Activated T-cell treated with anti-CD3 and anti-CD28 coated beads, Interleukin-2, amount 50 U/mL, for 48 hours (primary cell): ENCODE results near the gene BTBD16.

Experiments
- DNase-seq, 2 experiments: peaks; one replicate each; pipeline ENCODE4 v3.0.0-alpha.2; 2020

Gene BTBD16

DNA sequence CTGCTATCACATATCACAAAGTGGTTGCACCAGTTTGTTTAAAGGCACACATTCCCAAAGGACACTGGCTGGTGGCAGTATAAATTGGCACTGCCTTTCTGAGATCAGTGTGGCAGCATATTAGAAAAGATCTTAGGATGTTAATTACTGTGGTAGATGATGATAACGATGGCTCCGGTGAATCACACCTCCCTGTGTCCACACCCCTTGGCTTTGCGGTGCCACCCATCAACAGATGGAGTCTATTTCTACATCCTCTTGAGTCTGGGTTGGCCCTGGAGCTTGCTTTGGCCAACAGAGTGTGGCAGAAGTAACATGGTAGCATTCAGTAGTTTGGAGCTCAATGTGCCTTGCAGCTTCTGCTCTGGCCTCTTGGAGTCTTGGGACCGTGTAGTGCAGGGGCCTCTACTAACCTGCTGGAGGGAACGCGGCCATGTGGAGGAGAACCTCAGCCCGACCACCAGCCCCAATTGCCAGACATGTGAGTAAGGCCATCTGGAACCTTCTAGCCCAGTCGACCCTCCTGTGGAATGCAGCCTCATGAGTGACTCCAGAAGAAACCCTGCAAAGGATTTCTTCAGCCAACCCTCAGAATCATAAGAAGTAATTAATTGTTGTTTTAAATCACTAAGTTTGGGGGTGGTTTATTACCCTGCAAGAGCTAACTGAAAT lies 76.2 kb downstream of the BTBD16 start:
- no peak for DNase-seq

DNA sequence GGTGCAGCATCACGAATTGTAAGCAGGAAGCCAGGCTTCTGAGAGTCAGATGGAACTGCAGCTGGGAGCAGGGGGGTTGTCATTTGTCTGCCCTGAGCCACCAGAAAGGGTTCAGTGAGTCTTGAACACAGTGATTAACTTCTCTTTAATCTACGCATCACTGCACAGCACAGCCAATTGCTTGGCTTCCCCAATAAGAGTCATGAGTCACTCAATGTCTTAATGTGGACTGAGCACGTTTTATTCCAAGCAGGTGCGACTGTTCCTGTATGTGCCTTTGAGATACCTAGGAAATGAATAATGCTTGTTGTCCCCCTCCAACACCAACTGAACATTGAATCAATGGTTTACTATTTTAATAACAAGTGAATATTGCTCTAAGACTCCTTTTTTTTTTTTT lies 77.4 kb downstream of the BTBD16 start:
- no peak for DNase-seq

DNA sequence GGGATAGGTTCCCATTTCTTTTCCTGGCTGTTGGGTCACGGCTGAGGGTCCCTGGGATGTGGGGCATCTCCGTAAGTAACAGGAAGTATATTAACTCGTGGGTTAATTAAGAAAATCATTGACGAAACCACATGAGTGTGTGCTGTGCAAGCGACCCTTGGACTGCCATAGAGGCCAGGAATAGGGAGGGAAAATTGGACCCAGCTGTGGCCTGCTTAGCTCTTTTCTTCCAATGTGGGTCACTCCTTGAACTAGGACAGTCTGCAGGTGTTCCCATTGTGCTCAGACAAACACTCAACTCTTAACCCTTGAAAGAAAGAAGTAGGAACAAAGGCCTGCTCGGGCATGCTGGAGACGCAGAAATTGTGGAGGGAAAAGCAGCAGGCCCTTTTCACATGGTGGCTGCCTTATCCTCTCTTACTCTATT lies 77.9 kb downstream of the BTBD16 start:
- DNase-seq: no peak

DNA sequence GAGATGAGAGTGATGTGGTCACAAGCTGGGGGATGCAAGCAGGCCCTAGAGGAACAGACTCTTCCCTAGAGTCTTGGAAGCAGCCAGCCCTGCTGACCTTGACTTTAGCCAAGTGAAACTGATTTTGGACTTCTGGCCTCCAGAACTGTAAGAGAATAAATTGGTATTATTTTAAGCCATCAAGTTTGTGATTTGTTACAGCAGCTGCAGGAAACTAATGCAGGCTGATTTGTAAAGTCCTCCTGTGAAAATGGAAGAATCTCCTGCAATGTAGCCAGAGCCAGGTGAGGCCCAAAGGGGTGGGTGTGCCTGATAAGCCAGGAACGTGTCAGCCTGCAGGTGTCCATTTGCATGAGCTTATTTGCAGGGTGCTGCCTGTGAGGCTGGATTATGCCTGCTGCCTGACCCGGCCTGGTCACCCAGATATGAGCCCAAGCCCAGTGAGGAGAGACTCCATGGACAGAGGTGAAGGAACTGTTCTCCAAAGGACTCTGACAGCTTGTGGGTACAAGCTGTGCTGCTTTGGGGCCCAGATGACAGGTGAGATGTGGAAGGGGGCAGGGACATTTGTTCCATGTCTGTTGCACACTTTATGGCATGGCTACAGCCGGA lies 78.8 kb downstream of the BTBD16 start:
- DNase-seq: no peak

GRCh38 chr10:122350893-122351292 lies 79.8 kb downstream of the BTBD16 start:
- no peak for DNase-seq

DNA sequence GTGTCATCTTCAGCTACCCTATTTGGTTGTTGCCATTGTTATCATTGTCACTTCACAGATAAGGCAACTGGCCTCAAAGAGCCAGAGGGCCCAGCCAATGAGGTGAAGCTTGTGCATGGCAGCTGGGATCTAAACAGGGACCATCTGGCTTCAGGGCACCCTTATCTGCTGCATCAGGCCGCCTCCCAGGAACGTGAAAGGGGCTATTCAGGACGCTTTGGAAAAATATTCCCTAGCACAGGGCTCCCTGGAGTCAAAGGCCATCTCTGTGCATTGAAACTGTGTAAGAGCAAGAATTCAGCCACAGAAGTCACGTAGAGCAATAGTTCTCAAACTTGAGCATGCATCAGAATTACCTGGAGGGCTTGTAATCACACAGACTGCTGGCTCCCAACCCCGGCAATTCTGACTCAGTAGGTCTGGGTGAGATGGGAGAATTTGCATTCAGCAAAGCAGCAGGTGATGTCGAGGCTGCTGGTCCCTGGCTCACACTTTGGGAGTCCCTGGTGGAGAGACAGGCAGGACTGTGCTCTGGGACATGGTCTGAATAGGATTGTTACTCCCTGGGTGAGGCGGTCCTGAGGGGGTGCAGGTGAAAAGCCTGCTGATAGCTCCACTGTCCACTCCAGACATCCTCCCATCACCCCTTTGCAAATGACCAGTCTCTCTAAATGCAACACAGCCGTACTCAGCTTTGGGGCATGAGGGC lies 81.9 kb downstream of the BTBD16 start:
- DNase-seq: no peak

GRCh38 chr10:122354383-122354782 lies 83.3 kb downstream of the BTBD16 start:
- no peak for DNase-seq

DNA sequence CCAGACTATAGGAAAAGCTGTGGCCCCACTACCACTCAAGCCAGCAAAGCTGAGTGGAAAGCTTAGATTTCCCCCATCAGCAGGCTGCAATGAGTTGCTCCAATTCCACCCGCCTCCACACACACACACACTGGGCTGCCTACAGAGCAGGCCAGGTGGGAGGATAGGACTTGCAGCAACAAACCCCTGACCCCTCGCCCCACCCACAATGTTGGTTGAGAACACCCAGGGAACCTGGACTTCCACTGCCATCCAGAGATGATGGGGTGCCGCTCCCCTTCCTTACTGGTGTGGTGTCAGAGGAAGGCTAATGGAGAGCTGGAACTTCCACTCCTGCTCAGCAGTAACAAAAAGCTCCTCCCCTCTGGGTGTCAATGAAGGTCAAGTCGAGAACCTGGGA lies 86.6 kb downstream of the BTBD16 start:
- no peak for DNase-seq

DNA sequence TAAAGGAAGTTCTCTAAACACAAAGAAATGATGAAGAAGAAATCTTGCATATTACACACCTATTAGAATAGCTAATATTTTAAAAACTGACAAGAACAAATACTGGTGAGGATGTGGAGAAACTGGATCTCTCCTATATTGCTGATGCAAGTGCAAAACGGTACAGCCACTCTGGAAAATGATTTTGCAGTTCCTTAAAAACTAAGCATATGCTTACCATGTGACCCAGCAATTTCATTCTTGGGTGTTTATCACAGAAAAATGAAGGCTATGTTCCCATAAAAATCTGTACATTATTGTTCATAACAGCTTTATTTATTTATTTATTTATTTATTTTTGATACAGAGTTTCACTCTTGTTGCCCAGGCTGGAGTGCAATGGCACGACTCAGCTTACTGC lies 88.5 kb downstream of the BTBD16 start:
- no peak for DNase-seq

DNA sequence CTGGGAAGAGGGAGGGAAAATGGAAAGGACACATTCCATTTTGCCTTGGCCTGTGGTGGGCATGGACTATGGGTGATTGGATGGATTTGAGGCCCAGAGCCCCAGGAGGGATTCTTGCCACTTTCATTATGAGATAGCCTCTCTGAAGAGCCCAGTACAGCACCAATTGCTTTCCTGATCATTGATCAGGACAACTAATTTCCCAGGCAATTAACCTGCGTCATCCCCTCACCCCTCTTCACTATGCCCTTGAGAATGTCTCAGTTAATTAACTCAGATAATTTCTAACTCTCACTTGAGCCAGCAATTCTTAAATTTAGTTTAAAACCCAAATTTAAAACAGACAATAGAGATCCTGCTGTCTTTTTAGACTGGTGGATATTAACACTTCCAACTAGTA lies 90.0 kb downstream of the BTBD16 start:
- DNase-seq: no peak

GRCh38 chr10:122362031-122362592 lies 91.0 kb downstream of the BTBD16 start:
- DNase-seq: no peak

DNA sequence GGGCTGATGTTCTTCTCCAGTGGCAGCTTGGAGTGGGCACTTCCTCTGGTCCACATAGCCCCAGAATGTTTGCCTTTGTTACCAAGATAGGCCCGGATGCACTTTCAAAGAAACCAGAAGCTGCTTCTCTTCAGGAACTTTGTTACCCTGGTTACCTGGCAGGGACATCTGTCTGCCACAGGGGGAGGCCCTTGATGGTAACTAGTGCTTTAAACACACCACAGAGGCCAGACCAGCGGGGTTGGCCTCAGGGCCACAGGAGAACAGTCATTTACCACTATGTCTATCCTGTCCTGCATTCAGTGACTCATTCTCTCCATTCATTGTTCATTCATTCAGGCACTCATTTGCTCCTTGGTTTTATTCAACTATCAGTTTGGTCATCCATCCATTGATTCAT lies 91.5 kb downstream of the BTBD16 start:
- peak; percentile 37 for DNase-seq

DNA sequence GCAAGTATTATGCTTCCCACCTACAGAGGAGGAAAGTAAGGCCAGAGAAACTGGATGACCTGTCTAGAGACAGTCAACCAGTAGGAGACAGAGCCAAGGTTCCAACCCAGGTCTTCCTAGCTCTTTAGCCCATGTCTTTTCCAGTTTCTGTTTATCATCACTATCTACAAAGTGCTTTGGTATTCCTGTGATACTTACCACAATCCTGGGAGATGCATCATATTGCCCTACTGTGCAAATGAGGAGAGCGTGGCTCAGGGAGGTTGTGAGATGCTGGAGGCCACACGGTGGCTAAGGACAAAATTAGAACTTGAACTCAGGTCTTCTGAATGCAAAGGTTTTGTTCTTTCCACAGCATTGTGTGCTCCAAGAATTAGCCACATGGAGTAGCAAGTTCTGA lies 92.2 kb downstream of the BTBD16 start:
- DNase-seq: no peak

GRCh38 chr10:122363722-122364463 lies 92.8 kb downstream of the BTBD16 start:
- no peak for DNase-seq

GRCh38 chr10:122368502-122369254 lies 97.6 kb downstream of the BTBD16 start:
- no peak for DNase-seq

DNA sequence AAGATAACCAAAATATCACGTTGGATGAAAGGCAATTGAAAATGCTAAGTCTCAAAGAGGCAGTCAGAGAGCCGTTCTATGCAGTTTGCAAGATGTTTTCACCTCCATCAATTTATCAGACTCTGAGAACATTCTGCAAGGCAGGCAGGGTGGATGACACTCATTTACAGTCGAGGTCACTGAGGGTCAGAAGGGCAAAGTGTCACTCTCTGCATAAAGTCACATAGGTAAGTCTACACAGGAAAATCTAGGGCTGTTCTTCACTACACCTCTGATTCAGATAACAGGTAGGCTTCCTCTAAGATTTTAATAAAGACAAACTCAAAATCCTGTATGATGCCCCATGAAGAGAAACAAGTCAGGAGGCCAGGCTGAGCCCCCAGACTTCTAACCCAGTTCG lies 102.0 kb downstream of the BTBD16 start:
- no peak for DNase-seq

GRCh38 chr10:122373721-122374120 lies 102.6 kb downstream of the BTBD16 start:
- no peak for DNase-seq

DNA sequence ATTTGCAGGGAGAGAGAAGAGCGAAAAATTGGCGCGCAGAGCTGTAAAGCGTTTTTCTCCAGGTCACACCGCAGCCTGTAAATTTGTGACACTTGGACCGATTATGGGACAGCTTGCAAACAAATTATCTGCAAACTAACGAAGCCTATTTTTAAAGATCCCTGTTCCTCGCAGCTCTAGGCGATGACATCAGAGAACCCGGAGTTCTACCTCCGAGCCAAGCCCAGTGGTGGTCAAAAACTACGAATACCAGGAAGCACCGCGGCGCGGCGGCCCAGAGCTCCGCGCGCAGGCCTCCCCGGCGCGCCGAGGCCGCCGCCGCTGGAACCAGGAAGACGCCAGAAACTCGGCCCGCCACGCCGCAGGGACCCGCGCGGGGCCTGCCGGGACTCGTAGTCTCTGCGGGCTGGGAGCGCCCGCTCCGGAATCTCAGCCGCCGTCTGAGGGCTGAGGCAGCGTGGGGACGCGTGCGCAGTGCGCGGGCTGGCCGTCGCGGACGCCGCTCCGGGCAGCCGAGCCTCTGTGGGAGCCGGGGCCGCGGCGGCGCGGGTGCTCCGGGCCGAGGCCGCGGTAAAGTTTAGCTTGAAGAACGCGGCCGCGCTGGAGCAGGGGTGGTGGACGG lies 103.3 kb downstream of the BTBD16 start, which contains the start of gene PLEKHA1:
Gene PLEKHA1, plus strand, starts transcription at position 472 of the 622 bp plus-strand sequence. CDS start 18,493 bp downstream, outside the sequence.
- DNase-seq: peak; percentile 91 to 95

- peak; percentile 81 to 85 for DNase-seq
Measured at GRCh38 chr10:122374859-122375678, 104.0 kb downstream of the BTBD16 start.

- DNase-seq: no peak
Measured at GRCh38 chr10:122375679-122376160, 104.6 kb downstream of the BTBD16 start.
